Endothelial cell of umbilical vein (primary cell): ENCODE measurements around the gene TRAF3IP1.

Experiments used
- CTCF ChIP-seq, 2 donors: IDR thresholded peaks; 1 replicate in 1 of 2; 2 replicates in 1 of 2; pipeline ENCODE4 v1.5.1; 2011; ENCODE audit warnings: low read length in 2 of 2, mild to moderate bottlenecking in 2 of 2, moderate library complexity in 2 of 2, control low read depth in 1 of 2, inconsistent platforms in 1 of 2, low read depth in 1 of 2; ENCODE audit not compliant: insufficient read depth in 1 of 2; ENCODE audit errors: extremely low read depth in 1 of 2
- EZH2 ChIP-seq: IDR thresholded peaks from 2 replicates; pipeline ENCODE4 v1.6.1; 2012; ENCODE audit warnings: borderline replicate concordance, low read depth, mild to moderate bottlenecking, moderate library complexity, low read length, inconsistent platforms; ENCODE audit not compliant: severe bottlenecking
- FOS ChIP-seq: IDR thresholded peaks from 2 replicates; pipeline ENCODE4 v1.6.1; 2011; ENCODE audit warnings: mild to moderate bottlenecking, low read length, moderate library complexity, borderline replicate concordance; ENCODE audit not compliant: insufficient read depth
- GATA2 ChIP-seq: IDR thresholded peaks from 2 replicates; pipeline ENCODE4 v1.7.0; 2011; ENCODE audit warnings: low read depth, mild to moderate bottlenecking, moderate library complexity, mixed read lengths, low read length; ENCODE audit not compliant: insufficient read length, insufficient read depth
- JUN ChIP-seq: IDR thresholded peaks from 2 replicates; pipeline ENCODE4 v1.6.1; 2011; ENCODE audit warnings: borderline replicate concordance, low read depth; ENCODE audit not compliant: insufficient read length, insufficient read depth
- MAX ChIP-seq: IDR thresholded peaks from 2 replicates; pipeline ENCODE4 v1.6.1; 2011; ENCODE audit not compliant: insufficient read depth, insufficient read length
- POLR2A ChIP-seq: IDR thresholded peaks from 2 replicates; pipeline ENCODE4 v1.6.1; 2012; ENCODE audit warnings: low read depth, mild to moderate bottlenecking, control low read depth, low read length
- POLR2AphosphoS5 ChIP-seq: IDR thresholded peaks from 2 replicates; pipeline ENCODE4 v1.6.1; 2012; ENCODE audit warnings: low read depth, mild to moderate bottlenecking, control low read depth, low read length, moderate library complexity; ENCODE audit not compliant: insufficient read depth

GRCh38 chr2:238290091-238290509 is 30.2 kb upstream of the TRAF3IP1 start:
- TF ChIP-seq CTCF (IDR thresholded peaks at IDR 0.05; ENCODE audit: extremely low read depth in 1 of 2, insufficient read depth in 1 of 2, low read depth in 1 of 2, low read length in 2 of 2) = no peak
- no peak for TF ChIP-seq JUN
- no peak for TF ChIP-seq POLR2AphosphoS5
- TF ChIP-seq POLR2A = no peak
- no peak for TF ChIP-seq MAX
- no peak for TF ChIP-seq EZH2
- no peak for TF ChIP-seq FOS
- no peak for TF ChIP-seq GATA2
